Measurements from ENCODE around the gene LARP7. TPM values are rescaled to one million over a fixed set of nuclear protein-coding genes. Genes with fewer than 3 reads are reported as not detected.
A peak's percentile ranks its signal among the peaks of the same experiment; 100 is the strongest.
"Not testable (repeated sequence)": the region's sequence is repeated elsewhere in the genome, so short reads cannot be mapped to it uniquely, and the experiment has no call there.

Gene LARP7
- 39.7 TPM for polyA plus RNA-seq (2013, experiment 1 of 2; ENCODE audit: insufficient read length)
- polyA plus RNA-seq (2013, experiment 2 of 2; ENCODE audit: insufficient read length) = 32.8 TPM

DNA sequence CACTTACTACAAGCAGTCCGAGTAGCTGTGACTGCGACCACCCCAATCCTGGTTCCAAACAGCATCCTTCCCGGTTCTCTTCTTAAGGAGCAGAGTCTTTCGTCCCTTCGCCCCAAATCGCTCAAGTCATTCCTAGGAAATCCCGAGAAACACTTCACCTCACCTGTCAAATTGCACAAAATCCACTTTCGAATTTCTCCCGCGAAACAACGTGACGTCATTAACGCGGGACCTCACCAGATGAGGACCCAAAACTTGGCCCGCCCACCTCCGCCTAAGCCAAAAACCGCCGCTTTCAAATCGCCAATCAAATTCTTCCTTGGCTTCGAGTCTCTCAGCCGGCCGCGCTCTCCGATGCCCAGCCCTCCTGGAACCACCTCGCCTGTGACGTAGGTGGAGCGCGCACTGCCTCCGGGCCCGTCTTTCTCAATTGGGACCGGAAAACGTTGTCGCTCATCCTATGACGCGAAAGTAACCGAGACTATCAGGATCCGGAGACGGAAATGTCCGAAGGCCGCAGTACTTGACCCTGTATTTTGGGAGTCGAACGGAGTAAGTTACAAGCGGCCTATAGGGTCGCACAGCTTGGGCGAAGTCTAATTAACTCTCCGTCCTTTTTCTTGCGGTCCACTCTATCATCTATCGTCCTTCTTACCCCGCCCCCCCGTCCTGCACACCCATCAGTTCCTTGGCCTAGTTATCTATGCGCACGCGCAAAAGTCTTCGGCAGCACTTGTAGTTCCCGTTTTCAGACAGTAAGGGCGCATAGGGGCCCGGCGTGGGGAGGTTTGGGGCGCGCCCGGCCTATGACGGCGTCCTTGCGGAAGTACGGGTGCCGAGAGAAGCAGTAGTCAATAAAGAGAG is at the start of gene LARP7, which contains the start of gene ZGRF1:
LARP7 (plus strand) TSS at position 456 of the 864 bp plus-strand sequence. CDS start 7,527 bp downstream, outside the sequence.
ZGRF1 (minus strand) TSS at position 222 of the 864 bp plus-strand sequence. CDS start 3,733 bp downstream, outside the sequence.
- DNase-seq = peak; percentile 99

DNA sequence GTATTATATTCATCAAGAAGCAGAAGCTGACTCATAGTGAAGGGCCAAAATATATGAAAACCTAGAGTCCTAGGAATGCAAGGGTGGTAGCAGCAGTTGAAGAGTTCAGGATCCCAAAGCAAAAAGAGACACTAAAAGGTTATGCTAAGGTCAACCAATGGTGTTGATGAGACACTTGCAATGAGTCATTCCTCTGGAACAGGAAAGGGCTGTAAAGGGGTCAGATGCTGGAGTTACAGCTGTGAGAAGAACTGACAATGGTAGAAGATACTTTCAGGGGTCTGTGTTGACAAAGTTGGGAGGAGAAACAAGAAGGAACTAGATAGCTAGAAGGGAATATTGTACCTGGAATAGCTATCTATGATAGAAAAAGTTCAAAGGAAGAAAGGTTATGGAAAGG is 47.7 kb upstream of the LARP7 start:
- peak; percentile 59 for DNase-seq

DNA sequence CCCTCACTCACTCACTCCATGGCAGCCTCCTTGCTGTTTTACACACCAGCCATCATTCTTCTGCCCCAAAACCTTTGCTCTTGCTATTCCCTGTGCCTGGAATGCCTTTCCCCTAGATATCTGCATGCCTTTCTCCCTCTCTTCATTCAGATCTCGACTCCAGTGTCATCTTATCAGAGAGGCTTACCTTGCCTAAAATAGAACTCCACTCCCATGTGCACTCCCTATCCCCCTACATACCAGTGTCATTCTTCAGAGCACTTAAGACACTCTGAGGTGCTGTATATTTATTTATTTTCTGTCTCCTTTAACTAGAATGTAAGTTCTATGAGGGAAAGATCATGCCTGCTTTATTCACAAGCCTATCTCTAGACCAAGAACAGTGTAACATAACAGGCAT is 45.4 kb upstream of the LARP7 start:
- DNase-seq = no peak

DNA sequence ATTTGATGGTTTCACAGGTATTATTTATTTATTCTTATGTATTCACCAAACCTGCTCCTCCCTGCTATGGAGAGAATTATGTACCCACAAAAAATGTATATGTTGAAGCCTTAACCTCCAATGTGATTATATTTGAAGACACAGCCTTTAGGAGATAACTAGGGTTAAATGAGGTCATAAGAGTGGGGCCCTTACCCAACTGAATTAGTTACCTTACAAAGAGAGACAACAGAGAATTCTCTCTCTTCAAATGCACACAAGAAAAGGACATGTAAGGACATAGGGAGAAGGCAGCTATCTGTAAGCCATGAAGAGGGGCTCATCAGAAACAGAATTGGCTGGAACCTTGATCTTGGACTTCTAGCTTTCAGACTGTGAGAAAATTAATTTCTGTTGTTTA is 44.2 kb upstream of the LARP7 start:
- no peak for DNase-seq

DNA sequence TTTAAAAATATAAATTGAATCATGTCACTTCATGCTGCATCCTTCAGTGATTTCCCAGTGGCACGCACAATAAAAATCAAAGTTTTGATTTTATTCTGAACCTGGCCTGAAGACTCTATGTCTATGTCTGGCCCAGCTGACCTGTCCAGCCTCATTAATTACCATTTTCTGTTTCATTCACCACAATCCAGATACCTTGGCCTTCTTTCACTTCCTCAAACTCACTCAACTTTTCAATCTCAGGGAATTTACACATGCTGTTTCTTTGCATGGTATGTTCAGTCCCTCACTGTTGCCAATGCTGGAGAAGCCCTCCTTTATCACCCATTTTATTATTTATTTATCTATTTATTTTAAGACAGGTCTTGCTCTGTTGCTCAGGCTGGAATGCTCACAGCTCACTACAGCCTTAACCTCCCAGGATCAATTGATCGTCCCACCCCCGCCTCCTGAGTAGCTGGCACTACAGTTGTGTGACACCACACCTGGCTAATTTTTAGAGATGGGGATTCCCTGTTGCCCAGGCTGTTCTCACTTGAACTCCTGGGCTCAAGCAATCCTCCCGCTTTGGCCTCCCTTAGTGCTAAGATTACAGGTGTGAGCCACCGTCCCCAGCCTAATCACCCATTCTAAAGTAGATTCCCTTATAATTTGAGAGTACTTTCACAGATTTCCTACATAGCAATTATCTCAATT is 43.4 kb upstream of the LARP7 start:
- DNase-seq = no peak

DNA sequence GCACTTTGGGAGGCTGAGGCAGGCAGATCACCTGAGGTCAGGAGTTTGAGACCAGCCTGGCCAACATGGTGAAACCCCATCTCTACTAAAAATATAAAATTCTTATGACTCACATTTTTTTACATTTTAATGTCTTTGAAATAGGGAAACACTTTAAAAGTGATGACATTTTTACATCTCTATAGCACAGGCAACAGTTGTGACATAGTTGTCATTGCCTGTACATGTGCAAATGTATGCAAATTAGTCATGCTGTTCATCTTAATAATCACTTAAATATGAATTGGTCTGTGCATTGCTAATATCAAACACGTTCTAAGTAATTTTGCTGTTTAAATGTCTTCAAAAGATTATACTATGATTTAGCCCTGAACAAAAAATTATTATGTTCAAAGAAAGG is 42.0 kb upstream of the LARP7 start:
- no peak for DNase-seq

DNA sequence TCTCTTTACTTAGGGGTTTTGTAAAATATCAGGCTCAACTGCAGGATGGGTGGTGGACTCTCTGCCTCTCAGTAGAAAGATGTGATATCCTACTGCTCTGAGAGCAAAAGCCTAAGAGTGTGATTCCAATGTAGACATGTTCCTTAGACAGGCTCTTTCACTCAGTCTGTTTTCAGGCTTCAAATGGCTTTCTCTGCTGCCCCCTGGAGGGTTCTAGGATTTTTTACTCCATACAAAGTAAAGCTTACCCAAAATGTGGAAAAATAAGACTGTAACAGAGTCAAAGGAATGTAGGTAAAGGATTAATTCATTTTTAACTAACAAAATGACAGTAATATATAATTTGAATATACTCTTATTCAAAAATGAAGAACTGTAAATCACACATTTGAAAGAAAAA is 32.4 kb upstream of the LARP7 start:
- peak; percentile 50 for DNase-seq

DNA sequence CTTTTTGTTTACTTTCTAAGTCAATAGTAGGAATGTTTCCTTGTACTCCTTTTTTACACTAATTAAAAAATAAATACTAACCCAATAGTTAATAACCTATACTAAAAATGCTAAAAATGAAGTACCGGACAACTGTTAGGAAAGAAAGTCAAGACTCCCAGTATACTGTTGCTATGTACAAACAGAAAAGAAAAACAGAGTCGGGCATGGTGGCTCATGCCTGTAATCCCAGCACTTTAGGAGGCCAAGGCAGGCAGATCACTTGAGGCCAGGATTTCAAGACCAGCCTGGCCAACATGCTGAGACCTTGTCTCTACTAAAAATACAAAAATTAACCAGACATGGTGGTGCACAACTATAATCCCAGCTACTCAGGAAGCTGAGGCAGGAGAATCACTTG is 24.1 kb upstream of the LARP7 start:
- not testable (repeated sequence) for DNase-seq

DNA sequence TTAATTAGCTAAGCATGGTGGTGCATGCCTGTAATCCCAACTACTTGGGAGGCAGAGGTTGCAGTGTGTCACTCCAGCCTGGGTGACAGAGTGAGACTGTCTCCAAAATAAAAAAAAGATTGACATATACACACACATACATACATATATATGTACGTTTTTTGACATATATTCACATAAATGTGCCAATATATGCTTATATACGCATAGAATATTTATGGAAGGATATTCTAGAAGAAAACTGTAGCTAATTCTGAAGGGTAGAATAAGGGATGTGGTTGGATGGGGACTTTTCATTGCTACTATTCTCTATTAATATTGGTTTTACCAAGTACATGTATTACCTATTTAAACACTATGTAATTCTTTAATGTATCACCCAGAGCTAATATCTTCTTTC is 20.0 kb upstream of the LARP7 start:
- no peak for DNase-seq

DNA sequence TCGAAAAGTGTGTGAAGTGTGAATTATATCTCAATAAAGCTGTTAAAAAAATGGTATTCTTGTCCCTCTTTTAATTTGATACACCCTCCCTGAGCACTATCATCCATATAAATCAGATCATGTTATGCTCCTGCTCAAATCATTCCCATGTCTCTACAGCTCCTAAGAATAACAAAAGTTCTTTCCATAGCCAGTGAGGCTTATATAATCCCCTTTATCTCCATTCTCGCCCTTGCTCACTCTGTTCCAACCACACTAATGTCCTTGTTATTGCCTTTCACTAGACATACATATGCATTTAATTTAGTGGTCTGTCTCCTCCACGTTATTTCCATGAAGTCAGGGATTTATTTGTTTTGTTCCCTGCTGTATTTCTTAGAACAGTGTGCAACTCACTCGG is 10.7 kb upstream of the LARP7 start:
- DNase-seq = no peak

DNA sequence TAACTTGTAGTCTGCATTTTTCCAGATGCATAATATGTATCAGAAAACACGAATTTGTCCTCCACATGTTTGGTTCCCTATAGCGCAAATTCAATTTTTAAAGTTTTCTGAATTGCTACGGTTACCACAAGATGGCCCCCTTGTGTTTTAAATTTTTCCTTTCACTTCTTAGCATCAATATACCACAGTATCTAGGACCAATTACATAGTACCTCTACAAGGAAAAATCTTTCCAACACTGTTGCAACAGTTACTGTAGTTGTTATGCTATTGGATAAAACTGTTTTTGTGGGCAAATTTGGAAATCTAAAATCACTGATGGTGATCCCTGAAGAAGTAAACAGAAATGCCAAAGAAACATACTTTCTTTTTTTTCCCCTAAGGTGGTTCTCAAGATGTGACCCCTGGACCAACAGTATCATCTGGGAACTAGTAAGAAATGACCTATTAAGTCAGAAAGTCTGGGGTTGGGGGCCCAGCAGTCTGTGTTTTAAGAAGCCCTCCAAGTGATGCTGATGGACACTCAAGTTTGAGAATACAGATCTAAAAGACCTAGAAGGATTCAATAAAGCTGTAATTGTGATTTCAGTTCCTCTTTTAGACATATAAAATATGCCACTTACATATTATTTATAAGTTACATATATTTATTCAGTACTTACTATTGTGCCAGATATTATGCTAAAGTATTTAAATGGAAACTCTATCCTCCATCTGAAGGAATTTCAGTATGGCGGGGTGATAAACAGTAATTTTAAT is 3.3 kb upstream of the LARP7 start:
- peak; percentile 30 for DNase-seq

DNA sequence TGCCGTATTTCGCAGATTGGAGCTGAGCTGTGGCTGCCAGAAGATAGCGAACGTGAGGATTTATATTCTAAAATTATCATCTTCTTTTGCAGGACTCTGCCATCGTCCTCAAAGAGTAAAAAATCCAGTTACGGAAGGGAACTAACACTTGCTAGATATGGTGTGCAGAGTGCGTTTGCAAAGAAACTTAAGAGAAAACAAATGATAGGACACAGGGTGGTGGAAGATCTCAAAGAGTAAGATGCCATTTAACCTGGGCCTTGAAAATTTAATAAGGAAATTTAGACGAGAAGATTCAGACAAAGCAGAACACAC is 566 bp downstream of the LARP7 start:
- DNase-seq = no peak

DNA sequence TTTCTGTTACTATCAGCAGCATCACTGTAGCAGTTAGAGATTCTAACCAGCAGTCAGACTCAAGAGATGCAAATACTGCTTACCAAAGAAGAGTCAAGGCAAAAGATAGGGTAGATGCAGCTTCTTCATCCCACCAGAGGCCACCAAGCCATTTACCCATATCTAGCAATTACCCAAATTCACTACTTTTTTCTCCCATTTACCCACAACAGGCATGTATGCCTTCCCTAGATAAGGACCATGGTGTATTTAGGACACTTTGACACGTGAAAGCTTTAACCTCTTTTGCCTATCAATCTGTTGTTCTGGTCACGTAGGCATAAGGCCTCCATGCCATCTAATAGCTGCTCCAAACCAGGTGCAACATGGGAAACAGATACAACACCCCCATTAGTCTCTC is 5.6 kb downstream of the LARP7 start:
- no peak for DNase-seq

DNA sequence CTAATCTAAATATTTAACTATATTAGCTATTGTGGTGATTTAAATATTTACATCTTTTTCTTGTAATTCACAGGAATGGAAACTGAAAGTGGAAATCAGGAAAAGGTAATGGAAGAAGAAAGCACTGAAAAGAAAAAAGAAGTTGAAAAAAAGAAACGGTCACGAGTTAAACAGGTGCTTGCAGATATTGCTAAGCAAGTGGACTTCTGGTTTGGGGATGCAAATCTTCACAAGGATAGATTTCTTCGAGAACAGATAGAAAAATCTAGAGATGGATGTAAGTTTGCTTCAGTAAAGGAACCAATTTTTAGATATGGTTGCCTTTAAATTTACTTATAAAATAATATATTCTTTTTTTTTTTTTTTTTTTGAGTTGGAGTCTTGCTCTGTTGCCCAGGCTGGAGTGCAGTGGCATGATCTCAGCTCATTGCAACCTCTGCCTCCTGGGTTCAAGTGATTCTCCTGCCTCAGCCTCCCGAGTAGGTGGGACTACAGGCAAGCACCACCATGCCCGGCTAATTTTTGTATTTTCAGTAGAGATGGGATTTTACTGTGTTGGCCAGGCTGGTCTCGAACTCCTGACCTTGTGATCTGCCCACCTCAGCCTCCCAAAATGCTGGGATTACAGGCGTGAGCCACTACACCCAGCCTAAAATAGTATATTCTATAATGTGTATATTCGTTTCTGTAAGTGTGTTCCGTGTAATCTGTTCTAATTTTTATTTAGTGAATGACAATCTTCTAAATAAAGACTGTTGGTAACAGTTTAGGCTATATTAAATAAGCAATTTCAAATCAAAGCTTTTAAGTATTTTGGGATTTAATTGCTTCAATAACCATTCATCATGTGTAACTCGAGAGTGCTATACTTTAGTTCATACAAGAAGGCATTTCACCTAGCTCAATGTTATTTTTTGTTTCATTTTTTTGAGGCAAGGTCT is 7.9 kb downstream of the LARP7 start:
- not testable (repeated sequence) for DNase-seq

DNA sequence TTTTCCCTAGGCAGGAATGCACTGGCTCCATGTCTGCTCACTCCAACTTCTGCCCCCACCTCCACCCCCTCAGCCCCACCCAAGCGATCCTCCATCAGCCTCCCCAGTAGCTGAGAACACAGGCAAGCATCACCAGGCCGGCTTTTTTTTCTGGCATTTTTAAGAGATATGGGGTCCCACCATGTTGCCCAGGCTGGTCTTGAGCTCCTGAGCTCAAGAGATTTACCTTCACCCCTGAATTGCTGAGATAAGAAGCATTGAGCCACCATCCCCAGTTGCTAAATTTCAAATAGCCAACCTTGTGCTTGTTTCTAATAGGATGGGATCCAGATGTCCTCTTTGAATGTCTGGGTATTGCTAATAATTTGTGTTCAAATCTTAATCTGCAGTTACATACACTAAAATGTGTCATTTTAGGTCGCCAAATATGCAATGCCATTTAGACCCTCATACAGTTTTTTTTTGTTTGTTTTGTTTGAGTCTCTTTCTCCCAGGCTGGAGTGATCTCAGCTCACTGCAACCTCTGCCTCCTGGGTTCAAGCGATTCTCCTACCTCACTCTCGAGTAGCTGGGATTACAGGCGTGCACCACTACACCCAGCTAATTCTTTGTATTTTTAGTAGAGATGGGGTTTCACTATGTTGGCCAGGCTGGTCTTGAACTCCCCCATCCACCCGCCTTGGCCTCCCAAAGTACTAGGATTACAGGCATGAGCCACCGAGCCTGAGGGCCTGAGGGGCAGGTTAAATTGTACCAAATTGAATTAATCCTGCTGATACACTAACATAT is 8.8 kb downstream of the LARP7 start:
- DNase-seq = no peak

DNA sequence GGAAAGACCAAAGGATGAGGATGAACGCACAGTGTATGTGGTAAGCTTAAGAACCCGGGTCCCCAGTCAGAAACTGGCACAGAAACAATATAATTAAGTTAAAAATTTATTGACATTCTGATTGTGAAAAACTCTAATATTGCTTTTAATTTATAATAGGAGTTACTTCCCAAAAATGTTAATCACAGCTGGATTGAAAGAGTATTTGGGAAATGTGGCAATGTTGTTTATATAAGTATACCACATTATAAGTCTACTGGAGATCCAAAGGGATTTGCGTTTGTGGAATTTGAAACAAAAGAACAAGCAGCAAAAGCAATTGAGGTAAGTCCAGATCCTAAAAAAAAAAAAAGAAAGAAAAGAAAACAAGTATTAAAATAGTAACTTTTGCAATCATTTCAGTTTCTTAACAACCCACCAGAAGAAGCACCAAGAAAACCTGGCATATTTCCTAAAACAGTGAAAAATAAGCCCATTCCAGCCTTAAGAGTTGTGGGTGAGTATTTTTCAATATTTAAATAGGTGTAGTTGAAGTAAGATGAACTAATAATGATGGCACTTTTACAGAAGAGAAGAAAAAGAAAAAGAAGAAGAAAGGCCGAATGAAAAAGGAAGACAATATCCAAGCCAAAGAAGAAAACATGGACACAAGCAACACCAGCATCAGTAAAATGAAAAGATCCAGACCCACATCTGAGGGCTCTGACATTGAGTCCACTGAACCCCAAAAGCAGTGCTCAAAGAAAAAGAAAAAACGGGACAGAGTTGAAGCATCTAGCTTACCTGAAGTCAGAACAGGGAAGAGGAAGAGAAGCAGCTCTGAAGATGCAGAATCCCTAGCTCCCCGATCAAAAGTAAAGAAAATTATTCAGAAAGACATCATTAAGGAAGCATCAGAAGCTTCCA is 9.9 kb downstream of the LARP7 start:
- no peak for DNase-seq

DNA sequence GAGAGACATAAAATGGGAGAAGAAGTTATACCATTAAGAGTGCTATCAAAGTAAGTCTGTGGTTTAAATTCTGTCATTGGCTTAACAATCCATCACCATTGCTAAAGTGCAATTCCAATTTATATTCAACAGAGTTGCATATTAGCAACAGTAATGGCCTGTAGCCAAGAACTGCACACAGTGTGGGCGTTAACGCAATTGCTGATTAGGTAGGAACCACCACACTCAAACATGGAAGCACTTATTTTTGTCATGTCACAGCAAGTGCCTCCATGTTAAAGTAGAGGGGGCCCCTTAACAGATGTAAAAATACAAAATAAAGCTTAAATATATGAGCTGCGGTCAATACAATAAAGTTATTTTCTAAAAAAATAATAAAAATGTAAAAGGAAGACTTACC is 10.8 kb downstream of the LARP7 start:
- DNase-seq = no peak

DNA sequence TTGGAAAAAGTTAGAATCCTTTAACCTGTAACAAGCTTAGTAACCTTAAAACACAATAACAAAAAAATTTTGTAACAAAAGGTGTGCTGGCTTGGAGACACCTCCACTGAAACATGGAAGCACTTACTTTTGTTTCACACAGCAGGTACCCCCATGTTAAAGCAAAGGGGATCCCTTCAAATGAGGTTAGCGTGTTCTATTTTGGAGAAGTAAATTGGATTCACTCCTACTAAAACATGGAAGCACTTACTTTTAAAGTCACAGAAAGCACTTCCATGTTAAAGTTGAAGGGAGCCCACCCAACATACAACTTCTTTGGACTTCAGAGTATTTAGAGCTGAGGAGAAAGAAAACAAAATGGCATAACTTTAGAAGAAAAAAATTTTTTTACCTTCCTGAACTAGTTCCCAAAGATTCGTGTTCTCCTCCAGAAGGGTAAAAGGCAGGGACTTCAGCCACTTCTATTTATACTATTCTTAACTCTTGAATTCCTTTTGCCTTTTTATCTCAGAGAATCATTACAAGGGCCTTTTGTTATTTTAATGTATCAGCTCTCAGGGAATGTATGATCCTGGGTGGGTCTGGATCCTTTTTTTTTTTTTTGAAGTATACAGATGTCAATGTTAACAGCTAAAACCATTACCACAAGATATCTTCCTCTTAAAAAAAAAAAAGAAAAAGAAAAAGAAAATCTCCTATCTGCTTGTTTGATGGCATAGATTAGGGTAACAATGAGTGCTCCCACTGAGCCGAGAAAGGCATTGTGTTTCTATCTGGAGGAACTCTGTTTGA is 11.5 kb downstream of the LARP7 start:
- DNase-seq = peak; percentile 73

DNA sequence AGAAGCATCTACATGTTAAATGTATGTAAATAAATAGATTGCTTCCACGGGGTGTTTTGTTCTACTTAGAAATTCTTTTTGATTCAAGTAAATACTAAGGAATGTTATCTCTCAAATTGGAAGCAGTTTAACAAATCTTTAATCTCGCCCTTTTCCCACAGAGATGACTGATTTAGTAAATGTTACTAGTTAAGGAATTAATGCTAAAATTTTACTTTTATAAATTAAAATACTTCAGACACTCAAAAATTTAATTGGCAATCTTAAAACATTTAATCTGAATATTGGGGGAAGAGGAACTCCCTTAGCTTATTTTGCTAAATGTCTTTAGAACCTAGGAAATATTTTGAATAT is 12.1 kb downstream of the LARP7 start:
- DNase-seq = no peak

All from fibroblast of skin of back (primary cell).